HUES6 (cell line): Measurements from ENCODE around the gene NAA60.

Experiments used
- H3K27ac ChIP-seq: 2 replicates; pipeline ENCODE4 v1.7.0; 2013; ENCODE audit warnings: low read depth, mild to moderate bottlenecking, low read length, inconsistent platforms
- H3K27me3 ChIP-seq: 2 replicates; pipeline ENCODE4 v1.6.1; 2013; ENCODE audit warnings: low read length; ENCODE audit not compliant: control insufficient read depth, insufficient read depth
- H3K36me3 ChIP-seq: 2 replicates; pipeline ENCODE4 v1.6.1; 2013; ENCODE audit warnings: low read length; ENCODE audit not compliant: control insufficient read depth, insufficient read depth
- H3K4me1 ChIP-seq: 2 replicates; pipeline ENCODE4 v1.6.1; 2013; ENCODE audit warnings: low read length; ENCODE audit not compliant: control insufficient read depth, insufficient read depth
- H3K4me3 ChIP-seq: 2 replicates; pipeline ENCODE4 v1.5.1; 2013; ENCODE audit warnings: low read depth, low read length
- H3K9ac ChIP-seq: one replicate; pipeline ENCODE4 v1.6.1; 2013; ENCODE audit warnings: mild to moderate bottlenecking, low read length
- H3K9me3 ChIP-seq: 2 replicates; pipeline ENCODE4 v1.6.1; 2013; ENCODE audit warnings: low read depth, low read length; ENCODE audit not compliant: control insufficient read depth, insufficient read depth

The NAA60 gene

GRCh38 chr16:3485097-3485745, 41.7 kb downstream of the NAA60 start:
- Histone ChIP-seq H3K4me1 (peaks cover 14% of the 10 kb centered on the region), H3K27me3 (no peaks in the 10 kb centered on the region), H3K36me3 (peaks cover 57% of the 10 kb centered on the region), H3K9ac (no peak overlapping the region), H3K4me3 (no peak overlapping the region), H3K9me3 (no peaks in the 10 kb centered on the region), H3K27ac (no peak overlapping the region)

DNA sequence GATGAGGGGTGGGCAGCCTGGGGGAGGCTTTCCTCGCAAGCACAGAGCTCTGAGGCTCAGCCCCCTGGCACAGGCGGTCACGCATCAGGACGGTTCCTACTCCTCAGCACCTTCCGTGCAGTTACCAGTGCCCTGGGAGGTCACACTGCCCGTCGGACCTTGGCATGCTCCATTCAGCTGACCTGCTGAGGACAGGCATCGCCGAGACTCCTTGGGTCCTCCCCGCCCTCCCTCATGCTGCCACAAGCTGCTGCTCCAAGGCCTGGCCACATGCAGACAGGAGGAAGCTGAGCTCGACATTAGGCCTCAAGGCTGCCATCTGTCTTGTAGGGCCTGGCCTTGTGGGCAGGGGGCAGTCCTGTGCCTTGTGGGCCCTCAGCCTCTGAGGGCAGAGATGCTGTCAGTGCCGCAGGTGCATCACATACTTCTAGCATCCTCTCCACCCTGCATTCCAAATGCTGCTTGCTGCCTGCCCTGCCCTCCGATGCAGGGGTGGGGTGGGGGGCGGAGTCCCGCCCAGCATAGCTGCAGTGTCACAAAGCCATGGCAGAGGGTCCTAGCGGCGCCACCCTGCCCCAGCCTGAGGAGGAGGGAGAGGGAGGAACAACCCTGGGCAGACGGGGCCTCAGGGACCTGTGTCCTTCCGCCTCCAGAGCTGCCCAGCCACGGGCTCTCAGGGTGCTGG, 42.5 kb downstream of the NAA60 start:
- H3K4me3 ChIP-seq: no peak overlapping the region
- H3K27me3 ChIP-seq: no peaks in the 10 kb centered on the region
- peaks cover 8% of the 10 kb centered on the region for H3K4me1 ChIP-seq
- no peak overlapping the region for H3K27ac ChIP-seq
- no peaks in the 10 kb centered on the region for H3K9me3 ChIP-seq
- H3K36me3 ChIP-seq: peaks cover 55% of the 10 kb centered on the region
- H3K9ac ChIP-seq: no peak overlapping the region

DNA sequence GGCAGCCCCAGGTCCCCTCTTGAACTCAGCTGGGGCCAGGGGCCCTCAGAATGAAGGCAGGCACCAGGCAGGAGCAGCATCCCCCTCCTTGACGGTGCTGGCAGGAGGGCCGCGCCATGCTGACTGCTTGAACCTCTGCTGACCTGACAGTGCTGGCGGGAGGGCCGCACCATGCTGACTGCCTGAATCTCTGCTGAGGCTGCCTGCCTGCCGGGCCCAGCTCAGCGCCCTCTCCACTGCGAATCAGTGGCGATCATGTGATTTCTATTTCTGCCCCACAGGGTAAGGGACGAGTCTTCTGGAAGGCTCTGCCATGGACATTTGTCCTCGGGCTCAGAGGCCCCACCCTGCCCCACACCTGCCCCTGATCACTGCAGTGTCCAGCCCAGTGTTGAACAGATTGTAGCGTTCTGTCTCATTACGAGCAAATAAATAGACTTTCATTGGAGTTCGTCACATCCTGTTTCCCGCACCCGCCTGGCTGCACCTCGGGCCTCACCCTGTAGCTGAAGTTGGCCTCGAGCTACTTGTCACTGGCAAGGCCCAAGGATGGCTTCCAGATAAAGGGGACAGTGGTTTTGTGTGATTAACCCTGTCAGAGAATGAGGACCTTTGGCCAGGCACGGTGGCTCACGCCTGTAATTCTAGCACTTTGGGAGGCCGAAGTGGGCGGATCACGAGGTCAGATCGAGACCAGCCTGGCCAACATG, 43.2 kb downstream of the NAA60 start:
- H3K4me1 ChIP-seq: peaks cover 1% of the 10 kb centered on the region; the same call in 1 of the 2 replicates
- no peak overlapping the region for H3K4me3 ChIP-seq
- no peaks in the 10 kb centered on the region for H3K27me3 ChIP-seq
- H3K9ac ChIP-seq: no peak overlapping the region
- H3K36me3 ChIP-seq: peaks cover 53% of the 10 kb centered on the region
- H3K9me3 ChIP-seq: no peaks in the 10 kb centered on the region
- H3K27ac ChIP-seq: no peak overlapping the region

- Histone ChIP-seq H3K27me3 (no peaks in the 10 kb centered on the region), H3K9me3 (no peaks in the 10 kb centered on the region), H3K4me1 (no peaks in the 10 kb centered on the region; the same call in 1 of the 2 replicates), H3K27ac (no peak overlapping the region), H3K36me3 (peaks cover 43% of the 10 kb centered on the region), H3K9ac (no peak overlapping the region), H3K4me3 (no peak overlapping the region)
Measured at GRCh38 chr16:3487521-3488410, 44.3 kb downstream of the NAA60 start.

DNA sequence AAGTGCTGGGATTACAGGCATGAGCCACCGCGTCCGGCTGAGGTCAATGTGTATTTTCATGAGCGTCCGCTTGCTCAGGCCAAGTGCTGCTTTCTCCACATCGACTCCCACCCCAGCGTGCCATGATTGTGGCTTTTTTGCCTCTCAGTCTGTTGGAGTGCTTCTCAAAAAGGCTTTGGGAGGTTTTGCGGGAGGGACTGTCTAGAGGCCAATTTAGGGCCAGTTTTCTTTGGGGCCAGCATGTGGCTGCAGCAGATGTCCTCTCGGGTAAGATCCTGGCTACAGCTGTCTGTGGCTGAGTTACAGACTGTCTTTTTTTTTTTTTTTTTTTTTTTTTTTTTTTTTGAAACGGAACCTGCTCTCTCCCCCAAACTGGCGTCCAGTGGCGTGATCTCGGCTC, 45.3 kb downstream of the NAA60 start:
- Histone ChIP-seq H3K9ac (no peak overlapping the region), H3K36me3 (peaks cover 33% of the 10 kb centered on the region), H3K27me3 (no peaks in the 10 kb centered on the region), H3K27ac (no peak overlapping the region), H3K4me1 (no peaks in the 10 kb centered on the region; the same call in 1 of the 2 replicates), H3K9me3 (no peaks in the 10 kb centered on the region), H3K4me3 (no peak overlapping the region)

DNA sequence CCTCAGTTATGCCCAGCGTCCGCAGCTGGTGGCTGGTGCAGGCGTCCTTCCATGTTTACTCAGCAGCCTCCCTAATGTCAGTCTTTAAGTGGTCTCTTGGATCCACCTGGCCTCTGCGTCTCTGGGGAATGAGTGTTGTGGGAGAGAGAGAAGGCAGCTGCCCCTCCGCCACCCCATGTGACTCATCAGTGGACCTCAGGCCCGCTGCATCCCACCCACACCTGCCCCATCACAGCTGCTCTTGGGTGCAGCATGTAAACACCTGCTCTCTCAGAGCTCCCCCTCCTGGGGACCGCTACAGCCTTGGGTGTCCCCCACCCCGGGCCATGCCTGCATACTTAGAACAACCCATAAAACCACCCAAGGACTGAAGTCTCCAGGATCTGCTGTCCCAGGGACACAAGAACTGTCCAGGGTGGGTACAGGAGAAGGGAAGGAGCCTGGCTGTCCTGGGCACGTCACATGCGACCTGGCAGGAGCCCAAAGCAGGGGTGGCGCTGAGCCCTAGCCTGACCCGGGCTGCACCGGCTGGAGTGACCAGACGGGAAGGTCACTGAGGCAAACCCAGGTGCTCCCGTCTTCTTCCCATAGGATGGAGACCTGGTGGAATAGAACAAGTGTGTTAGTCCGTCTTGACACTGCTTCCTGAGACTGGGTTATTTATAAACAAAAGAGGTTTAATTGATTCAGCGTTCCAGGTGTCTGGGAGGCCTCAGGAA, 47.6 kb downstream of the NAA60 start:
- Histone ChIP-seq H3K9me3 (no peaks in the 10 kb centered on the region), H3K36me3 (peaks cover 10% of the 10 kb centered on the region), H3K4me3 (no peak overlapping the region), H3K27ac (no peak overlapping the region), H3K9ac (no peak overlapping the region), H3K27me3 (no peaks in the 10 kb centered on the region), H3K4me1 (no peaks in the 10 kb centered on the region; the same call in 1 of the 2 replicates)

GRCh38 chr16:3492356-3492755, 48.9 kb downstream of the NAA60 start:
- H3K9me3 ChIP-seq: no peaks in the 10 kb centered on the region
- H3K36me3 ChIP-seq: peaks cover 3% of the 10 kb centered on the region; the same call in 1 of the 2 replicates
- no peak overlapping the region for H3K27ac ChIP-seq
- no peaks in the 10 kb centered on the region for H3K27me3 ChIP-seq
- H3K4me1 ChIP-seq: no peaks in the 10 kb centered on the region; the same call in 1 of the 2 replicates
- H3K9ac ChIP-seq: no peak overlapping the region
- no peak overlapping the region for H3K4me3 ChIP-seq

GRCh38 chr16:3494386-3494973, 51.0 kb downstream of the NAA60 start:
- Histone ChIP-seq H3K4me1 (no peaks in the 10 kb centered on the region), H3K36me3 (no peaks in the 10 kb centered on the region), H3K9ac (no peak overlapping the region), H3K4me3 (no peak overlapping the region), H3K9me3 (no peaks in the 10 kb centered on the region), H3K27ac (no peak overlapping the region), H3K27me3 (no peaks in the 10 kb centered on the region)

GRCh38 chr16:3495176-3495575, 51.7 kb downstream of the NAA60 start, which contains the start of gene C16orf90:
TSS of gene C16orf90 (minus strand) at chr16:3495489. CDS start at chr16:3495421, 68 bp downstream.
- H3K9ac ChIP-seq: no peak within 1 kb of the TSS
- H3K36me3 ChIP-seq: no peaks in the 10 kb centered on the region
- H3K4me1 ChIP-seq: no peaks in the 10 kb centered on the region
- no peaks in the 10 kb centered on the region for H3K9me3 ChIP-seq
- no peak within 1 kb of the TSS for H3K4me3 ChIP-seq
- no peaks in the 10 kb centered on the region for H3K27me3 ChIP-seq
- H3K27ac ChIP-seq: no peak within 1 kb of the TSS

DNA sequence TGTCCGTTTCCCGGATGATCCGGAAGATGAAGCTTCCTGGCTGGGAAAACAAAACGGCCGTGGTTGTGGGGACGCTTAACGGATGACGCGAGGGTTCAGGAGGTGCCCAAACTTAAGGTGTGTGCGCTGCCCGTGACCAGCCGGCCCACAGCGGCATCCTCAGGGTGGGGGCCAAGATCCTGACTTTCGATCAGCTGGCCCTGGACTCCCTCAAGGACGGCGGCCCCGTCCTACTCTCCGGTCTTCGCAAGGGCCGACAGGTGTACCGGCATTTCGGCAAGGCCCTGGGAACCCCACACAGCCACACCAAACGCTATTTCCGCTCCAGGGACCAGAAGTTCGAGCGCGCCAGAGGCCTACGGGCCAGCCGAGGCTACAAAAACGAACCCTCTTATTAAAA, 52.9 kb downstream of the NAA60 start:
- Histone ChIP-seq H3K27me3 (no peaks in the 10 kb centered on the region), H3K4me1 (no peaks in the 10 kb centered on the region), H3K4me3 (no peak overlapping the region), H3K27ac (no peak overlapping the region), H3K9ac (no peak overlapping the region), H3K9me3 (no peaks in the 10 kb centered on the region), H3K36me3 (no peaks in the 10 kb centered on the region)
